Epithelial cell of esophagus (primary cell): Measurements from ENCODE around the gene MYO16.

ENCODE experiments used
- DNase-seq: peaks from one replicate; pipeline ENCODE4 v3.0.0; 2010; ENCODE audit warnings: low read depth
- H3K4me3 ChIP-seq: 2 replicates; pipeline ENCODE4 v1.5.1; 2011; ENCODE audit warnings: mild to moderate bottlenecking, low read length, control low read depth
- TF ChIP-seq, protein P1 (sequence below): IDR thresholded peaks from 2 replicates; pipeline ENCODE4 v1.5.1; 2011; ENCODE audit warnings: low read depth, mild to moderate bottlenecking, low read length, control low read depth, inconsistent platforms; ENCODE audit not compliant: insufficient read depth; ENCODE audit errors: missing control alignments

The MYO16 gene

DNA sequence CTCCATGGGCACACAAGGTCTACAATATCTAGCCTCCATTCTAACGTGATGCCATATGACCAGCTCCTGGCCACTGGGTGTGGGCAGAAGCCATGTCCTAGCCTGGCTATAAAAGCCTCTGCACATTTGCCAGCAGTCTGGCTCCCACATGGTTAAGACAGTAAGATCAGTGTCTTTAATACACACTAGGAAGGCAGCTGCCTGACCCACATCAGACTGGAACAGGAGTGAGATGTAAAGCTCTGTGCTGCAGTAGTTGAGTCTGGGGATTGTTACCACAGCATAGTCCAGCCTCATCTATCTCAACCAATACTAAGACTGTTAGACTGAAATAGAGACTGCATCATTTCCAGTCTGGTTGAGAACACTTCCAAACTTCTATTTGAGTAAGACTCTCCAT lies 623.9 kb downstream of the MYO16 start:
- no peak overlapping the region for H3K4me3 ChIP-seq
- DNase-seq: no peak
- TF ChIP-seq, protein P1, sequence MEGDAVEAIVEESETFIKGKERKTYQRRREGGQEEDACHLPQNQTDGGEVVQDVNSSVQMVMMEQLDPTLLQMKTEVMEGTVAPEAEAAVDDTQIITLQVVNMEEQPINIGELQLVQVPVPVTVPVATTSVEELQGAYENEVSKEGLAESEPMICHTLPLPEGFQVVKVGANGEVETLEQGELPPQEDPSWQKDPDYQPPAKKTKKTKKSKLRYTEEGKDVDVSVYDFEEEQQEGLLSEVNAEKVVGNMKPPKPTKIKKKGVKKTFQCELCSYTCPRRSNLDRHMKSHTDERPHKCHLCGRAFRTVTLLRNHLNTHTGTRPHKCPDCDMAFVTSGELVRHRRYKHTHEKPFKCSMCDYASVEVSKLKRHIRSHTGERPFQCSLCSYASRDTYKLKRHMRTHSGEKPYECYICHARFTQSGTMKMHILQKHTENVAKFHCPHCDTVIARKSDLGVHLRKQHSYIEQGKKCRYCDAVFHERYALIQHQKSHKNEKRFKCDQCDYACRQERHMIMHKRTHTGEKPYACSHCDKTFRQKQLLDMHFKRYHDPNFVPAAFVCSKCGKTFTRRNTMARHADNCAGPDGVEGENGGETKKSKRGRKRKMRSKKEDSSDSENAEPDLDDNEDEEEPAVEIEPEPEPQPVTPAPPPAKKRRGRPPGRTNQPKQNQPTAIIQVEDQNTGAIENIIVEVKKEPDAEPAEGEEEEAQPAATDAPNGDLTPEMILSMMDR: no peak

DNA sequence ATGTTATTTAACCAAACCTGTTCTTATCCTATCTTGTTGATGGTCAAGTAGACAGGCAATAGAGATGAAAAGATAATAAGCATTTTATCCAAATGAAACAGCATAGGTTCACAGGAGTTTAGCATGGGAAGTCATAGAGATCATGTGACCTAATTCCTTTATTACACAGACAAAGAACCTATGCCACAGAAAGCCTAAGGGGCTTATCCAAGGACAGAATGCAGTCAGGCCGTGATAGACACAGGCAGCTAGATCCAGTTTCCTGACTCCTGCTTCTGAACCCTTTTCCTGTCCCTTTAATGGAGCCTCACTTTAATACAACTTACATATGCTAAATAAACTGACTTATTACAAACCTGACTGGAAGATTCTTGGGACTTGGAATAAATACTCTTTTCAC lies 624.9 kb downstream of the MYO16 start:
- no peak overlapping the region for H3K4me3 ChIP-seq
- DNase-seq: peak; percentile 31
- TF ChIP-seq, protein P1: no peak

DNA sequence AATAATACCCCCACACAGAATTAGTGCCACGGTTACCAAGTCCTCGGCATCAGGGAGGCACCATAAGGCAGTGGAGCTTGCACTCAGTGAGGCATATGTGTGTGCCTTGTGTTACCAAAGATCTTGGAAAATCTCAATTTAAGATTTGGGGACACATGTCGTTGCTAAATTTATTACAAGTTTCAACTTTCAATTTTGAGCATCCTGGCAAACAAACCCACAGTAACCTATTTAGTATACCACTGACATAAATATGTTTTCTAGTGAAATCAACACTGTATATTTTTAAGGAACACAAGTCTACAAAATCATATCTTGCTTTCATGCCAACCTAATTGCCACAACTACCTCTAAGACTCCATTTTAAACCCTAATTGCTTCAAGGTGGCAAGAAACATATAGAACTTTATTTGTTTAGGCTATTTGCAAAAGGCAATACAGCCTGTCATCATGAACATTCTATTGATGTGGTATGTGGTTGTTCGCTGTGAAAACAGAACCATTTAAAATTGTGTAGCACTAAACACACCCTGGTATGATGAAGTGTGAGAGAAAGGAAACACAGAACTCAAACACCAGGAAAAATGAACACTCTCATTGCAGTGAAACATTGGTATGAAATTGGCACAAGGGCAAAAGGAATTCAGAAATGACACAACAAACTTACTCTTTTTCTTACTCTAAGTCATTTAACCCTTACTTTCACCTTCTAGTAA lies 625.9 kb downstream of the MYO16 start:
- no peak for DNase-seq
- TF ChIP-seq, protein P1: no peak
- no peak overlapping the region for H3K4me3 ChIP-seq

DNA sequence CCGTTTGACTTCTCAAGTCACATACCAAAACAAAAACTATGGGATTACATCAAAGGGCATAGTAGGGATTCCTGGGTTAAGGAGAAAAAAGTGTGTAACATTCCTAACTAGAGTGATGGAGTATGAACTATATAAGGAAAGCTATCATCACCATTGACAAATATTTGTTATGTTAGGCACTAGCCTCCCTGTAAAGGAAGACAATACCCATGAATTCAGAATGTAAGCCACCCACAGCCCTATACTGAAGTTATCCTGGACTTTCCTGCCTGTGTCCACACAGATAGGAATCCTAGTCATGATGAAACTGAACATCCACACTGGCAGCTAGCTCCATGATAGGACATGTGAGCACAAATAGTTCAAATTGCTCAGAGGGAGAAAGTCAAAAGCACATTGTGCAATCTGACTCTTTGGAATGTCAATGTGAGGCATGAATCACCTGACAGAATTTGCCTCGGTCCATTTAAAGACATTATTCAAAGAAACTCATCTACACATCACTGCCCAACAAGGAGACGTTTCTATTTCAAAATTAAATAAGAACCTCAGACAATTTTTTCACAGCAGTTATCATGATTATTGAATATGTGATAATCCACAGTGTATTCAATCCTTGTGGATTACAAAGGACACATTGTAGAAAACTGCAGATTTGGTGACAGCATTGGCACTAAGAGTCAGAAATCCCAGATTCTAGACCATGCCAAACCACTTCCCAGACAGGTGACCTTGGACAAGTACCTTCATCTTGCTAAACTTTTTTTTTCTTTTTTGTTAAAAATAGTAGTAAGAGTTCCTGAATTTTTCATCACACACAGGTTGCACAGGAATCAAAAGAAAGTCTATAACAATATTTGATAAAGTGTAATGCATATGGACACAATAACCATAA lies 627.7 kb downstream of the MYO16 start:
- peak; percentile 100 for DNase-seq
- TF ChIP-seq, protein P1: no peak
- no peak overlapping the region for H3K4me3 ChIP-seq
